GM10266 (cell line): Measurements from ENCODE around the gene CCIN.
"Not testable (repeated sequence)": the region's sequence is repeated elsewhere in the genome, so short reads cannot be mapped to it uniquely, and the experiment has no call there.

ENCODE experiments used
- DNase-seq: peaks from one replicate; pipeline ENCODE4 v3.0.0; 2012; ENCODE audit errors: extremely low spot score
- TF ChIP-seq, protein P1 (sequence below): IDR thresholded peaks from 2 replicates; pipeline ENCODE4 v1.5.1; 2012; ENCODE audit warnings: mild to moderate bottlenecking, low read depth; ENCODE audit not compliant: control insufficient read depth, insufficient read depth; ENCODE audit errors: missing control alignments

The CCIN gene

GRCh38 chr9:36166168-36166927, 2.8 kb upstream of the CCIN start:
- peak; percentile 87 for DNase-seq
- TF ChIP-seq, protein P1, sequence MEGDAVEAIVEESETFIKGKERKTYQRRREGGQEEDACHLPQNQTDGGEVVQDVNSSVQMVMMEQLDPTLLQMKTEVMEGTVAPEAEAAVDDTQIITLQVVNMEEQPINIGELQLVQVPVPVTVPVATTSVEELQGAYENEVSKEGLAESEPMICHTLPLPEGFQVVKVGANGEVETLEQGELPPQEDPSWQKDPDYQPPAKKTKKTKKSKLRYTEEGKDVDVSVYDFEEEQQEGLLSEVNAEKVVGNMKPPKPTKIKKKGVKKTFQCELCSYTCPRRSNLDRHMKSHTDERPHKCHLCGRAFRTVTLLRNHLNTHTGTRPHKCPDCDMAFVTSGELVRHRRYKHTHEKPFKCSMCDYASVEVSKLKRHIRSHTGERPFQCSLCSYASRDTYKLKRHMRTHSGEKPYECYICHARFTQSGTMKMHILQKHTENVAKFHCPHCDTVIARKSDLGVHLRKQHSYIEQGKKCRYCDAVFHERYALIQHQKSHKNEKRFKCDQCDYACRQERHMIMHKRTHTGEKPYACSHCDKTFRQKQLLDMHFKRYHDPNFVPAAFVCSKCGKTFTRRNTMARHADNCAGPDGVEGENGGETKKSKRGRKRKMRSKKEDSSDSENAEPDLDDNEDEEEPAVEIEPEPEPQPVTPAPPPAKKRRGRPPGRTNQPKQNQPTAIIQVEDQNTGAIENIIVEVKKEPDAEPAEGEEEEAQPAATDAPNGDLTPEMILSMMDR, result peak; percentile 93

DNA sequence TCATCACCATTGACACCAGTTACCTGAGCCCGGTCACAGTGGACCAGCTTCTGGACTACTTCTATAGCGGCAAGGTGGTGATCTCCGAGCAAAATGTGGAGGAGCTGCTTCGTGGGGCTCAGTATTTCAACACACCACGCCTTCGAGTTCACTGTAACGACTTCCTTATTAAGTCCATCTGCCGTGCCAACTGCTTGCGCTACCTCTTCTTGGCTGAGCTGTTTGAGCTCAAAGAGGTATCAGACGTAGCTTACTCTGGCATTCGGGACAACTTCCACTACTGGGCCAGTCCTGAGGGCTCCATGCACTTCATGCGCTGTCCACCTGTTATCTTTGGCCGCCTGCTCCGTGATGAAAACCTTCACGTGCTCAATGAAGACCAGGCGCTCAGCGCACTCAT, 520 bp downstream of the CCIN start:
- no peak for DNase-seq
- TF ChIP-seq, protein P1, result no peak

GRCh38 chr9:36170531-36170930, 1.3 kb downstream of the CCIN start:
- no peak for DNase-seq

DNA sequence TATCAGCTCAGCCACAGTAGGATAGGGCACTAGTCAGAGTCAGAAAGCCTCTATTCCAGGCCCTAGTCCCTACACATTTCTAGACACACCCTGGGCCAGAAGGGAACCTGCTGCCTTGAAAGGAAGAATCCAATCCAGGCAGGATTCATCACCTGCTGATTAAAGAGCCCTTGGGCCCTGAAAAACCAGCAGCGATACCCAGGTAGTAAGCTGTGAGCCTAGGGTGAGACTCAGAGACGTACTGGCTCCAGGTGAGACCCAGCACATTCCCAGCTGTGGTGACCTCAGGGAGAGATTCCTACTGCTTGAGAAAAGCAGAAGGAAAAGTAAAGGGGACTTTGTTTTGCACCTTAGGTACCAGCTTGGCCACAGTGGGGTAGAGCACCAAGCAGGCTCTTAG, 4.7 kb downstream of the CCIN start:
- TF ChIP-seq, protein P1, result no peak
- no peak for DNase-seq

More at GRCh38 chr9:36170531-36170930, 1.3 kb downstream of the CCIN start:
- TF ChIP-seq, protein P1, result no peak

DNA sequence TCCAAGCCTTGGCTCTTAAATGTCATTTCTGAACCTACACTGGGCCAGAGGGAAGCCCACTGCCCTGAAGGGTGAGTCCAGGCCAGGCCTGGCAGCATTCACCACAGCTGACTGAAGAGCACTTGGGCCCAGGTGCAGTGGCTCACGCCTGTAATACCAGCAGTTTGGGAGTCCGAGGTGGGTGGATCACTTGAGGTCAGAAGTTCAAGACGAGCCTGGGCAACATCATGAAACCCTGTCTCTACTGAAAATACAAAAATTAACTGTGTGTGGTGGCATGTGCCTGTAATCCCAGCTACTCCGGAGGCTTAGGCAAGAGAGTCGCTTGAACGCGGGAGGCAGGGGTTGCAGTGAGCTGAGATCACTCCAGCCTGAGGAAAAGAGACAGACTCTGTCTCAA, 5.1 kb downstream of the CCIN start:
- no peak for DNase-seq
- TF ChIP-seq, protein P1, result no peak

- no peak for DNase-seq
- TF ChIP-seq, protein P1, result no peak
These were observed 5.5 kb downstream of the CCIN start for GRCh38 chr9:36174731-36175130.

- not testable (repeated sequence) for DNase-seq
These were observed 6.0 kb downstream of the CCIN start for GRCh38 chr9:36175209-36175608.

- DNase-seq, result not testable (repeated sequence)
These were observed 7.3 kb downstream of the CCIN start for GRCh38 chr9:36176496-36176895.
